ENCODE data around the gene TSPAN5.

The TSPAN5 gene

GRCh38 chr4:98530572-98530971 lies 127.8 kb downstream of the TSPAN5 start:
- in situ Hi-C loops (cut with MboI; ENCODE audit: low pct_unique_long_range_greater_than_20kb, low sequenced_read_pairs, unreplicated experiment) = no loop called here
- DNase-seq (ENCODE audit: low spot score) = no peak
- TF ChIP-seq CTCF (IDR thresholded peaks at IDR 0.05; ENCODE audit: extremely low read depth, insufficient read depth, missing control alignments) = no peak

- no peak for DNase-seq (ENCODE audit: low spot score)
- no peak for TF ChIP-seq CTCF (IDR thresholded peaks at IDR 0.05; ENCODE audit: extremely low read depth, insufficient read depth, missing control alignments)
- in situ Hi-C loops (cut with MboI; ENCODE audit: low pct_unique_long_range_greater_than_20kb, low sequenced_read_pairs, unreplicated experiment) = no loop called here
Observed at GRCh38 chr4:98529970-98530569, 128.3 kb downstream of the TSPAN5 start.

GRCh38 chr4:98528882-98529281 lies 129.5 kb downstream of the TSPAN5 start:
- no peak for DNase-seq (ENCODE audit: low spot score)
- in situ Hi-C loops (cut with MboI; ENCODE audit: low pct_unique_long_range_greater_than_20kb, low sequenced_read_pairs, unreplicated experiment) = no loop called here
- TF ChIP-seq CTCF (IDR thresholded peaks at IDR 0.05; ENCODE audit: extremely low read depth, insufficient read depth, missing control alignments) = no peak

- no peak for TF ChIP-seq CTCF (IDR thresholded peaks at IDR 0.05; ENCODE audit: extremely low read depth, insufficient read depth, missing control alignments)
- no peak for DNase-seq (ENCODE audit: low spot score)
- in situ Hi-C loops (cut with MboI; ENCODE audit: low pct_unique_long_range_greater_than_20kb, low sequenced_read_pairs, unreplicated experiment) = no loop called here
Observed at GRCh38 chr4:98527534-98528269, 130.7 kb downstream of the TSPAN5 start.

GRCh38 chr4:98524230-98524629 lies 134.2 kb downstream of the TSPAN5 start:
- no peak for DNase-seq (ENCODE audit: low spot score)
- in situ Hi-C loops (cut with MboI; ENCODE audit: low pct_unique_long_range_greater_than_20kb, low sequenced_read_pairs, unreplicated experiment) = no loop called here
- TF ChIP-seq CTCF (IDR thresholded peaks at IDR 0.05; ENCODE audit: extremely low read depth, insufficient read depth, missing control alignments) = no peak

- no peak for DNase-seq (ENCODE audit: low spot score)
- in situ Hi-C loops (cut with MboI; ENCODE audit: low pct_unique_long_range_greater_than_20kb, low sequenced_read_pairs, unreplicated experiment) = no loop called here
- no peak for TF ChIP-seq CTCF (IDR thresholded peaks at IDR 0.05; ENCODE audit: extremely low read depth, insufficient read depth, missing control alignments)
Observed at GRCh38 chr4:98522636-98523395, 135.6 kb downstream of the TSPAN5 start.
